Amygdala (tissue), 56 donors: ENCODE data around the gene MYO9A.
"Not testable (repeated sequence)": the region's sequence is repeated elsewhere in the genome, so short reads cannot be mapped to it uniquely, and the experiment has no call there.

Experiments
- DNase-seq, 56 donors: peaks; one replicate each; lab custom pipeline; 2025; lab: John Stamatoyannopoulos, UW

MYO9A gene

GRCh38 chr15:72092691-72093090, 25.3 kb downstream of the MYO9A start:
- DNase-seq: no peak

- no peak for DNase-seq
These were observed 25.9 kb downstream of the MYO9A start for GRCh38 chr15:72092006-72092405.

DNA sequence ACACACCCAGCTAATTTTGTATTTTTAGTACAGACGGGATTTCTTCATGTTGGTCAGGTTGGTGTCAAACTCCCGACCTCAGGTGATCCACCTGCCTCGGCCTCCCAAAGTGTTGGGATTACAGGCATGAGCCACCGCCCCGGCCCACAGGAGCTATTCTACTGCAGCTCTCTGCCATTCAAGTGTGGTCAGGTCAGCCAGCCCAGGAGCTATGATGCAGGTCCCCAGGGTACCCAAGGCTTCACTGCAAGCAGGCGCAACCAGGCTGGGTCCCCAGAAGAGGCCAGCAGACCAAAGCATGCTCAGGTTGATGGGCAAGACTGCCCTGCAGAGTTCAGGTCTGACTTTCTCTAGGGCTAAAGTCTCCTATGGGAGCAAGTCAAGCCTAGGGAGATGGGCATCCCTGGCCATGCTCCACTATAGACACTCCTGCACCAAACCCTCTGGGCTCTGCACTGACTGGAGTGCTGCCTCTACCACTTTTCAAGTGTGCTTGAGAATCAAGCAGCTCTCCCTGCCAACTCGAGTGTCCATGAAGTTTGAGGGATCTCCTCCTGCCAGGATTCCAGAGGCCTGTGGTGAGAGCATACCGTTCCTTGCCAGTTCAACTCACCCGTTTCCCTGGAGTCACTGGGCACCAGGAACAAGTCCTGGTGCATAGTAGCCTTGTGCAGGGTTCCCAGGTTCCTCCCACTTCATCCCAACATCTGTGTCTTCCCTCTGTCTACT, 30.9 kb downstream of the MYO9A start:
- no peak for DNase-seq

DNA sequence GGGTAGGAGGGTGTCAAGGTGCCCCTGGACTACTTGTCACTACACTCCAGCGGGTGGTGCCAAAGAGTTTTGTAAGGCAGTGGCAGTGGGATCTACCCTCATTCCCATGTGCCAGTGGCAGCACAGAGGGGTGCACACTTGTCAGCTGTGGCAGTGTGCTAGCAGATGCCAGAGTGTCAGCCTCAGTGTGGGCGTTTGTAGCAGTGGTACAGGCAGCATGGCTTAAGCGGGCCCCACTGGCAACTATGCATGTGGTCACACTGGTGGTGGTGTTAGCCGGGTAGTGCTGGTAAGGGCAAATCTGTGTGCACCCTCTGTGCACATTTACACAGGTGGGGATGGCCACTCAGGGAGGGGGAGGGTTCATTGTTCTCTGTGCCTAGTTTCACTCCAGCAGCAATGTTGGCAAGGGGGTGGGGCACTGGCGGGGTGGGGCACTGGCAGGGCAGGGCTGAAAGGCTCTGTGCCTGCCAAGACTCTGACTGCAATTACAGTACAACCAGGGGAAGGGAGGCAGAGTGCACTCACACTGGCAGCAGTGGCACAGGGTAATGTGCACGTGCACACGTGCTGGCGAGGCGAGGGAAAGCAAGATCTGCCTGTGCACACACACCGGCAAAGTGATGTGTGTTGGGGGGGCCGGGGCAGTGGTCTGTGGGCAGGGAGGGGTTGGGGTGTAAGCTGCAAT, 31.8 kb downstream of the MYO9A start:
- no peak for DNase-seq

- DNase-seq: no peak
These were observed 35.8 kb downstream of the MYO9A start for GRCh38 chr15:72082176-72082575.

DNA sequence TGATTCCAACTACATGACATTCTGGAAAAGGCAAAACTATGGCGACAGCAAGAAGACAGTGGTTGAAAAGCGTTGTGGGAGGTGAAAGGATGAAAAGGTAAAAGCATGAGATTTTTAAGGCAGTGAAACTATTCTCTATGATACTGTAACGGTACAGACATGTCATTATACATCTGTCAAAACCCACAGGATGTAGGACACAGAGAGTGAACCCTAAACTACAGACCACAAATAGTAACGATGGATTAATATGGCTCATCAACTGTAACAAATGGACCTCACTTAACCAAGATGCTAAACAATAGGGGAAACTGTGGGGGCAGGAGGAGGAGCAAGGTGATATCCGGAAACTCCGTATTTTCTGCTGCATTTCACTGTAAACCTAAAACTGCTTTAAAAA, 39.1 kb downstream of the MYO9A start:
- no peak for DNase-seq

DNA sequence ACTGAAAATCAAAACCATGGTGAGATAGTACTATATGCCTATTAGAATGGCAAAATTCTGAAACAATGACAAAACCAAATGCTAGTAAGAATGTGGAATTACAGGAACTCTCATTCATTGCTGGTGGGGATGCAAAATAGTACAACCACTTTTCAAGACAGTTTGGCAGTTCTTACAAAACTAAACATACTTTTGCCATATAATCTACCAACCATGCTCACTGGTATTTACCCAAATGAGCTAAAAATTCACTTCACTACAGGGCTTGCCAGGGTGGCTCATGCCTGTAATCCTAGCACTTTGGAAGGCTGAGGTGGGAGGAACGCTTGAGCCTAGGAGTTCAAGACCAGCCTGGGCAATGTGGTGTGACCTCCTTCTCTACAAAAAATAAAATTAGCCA, 40.0 kb downstream of the MYO9A start:
- no peak for DNase-seq

GRCh38 chr15:72074335-72075060, 43.5 kb downstream of the MYO9A start:
- no peak for DNase-seq

- DNase-seq: not testable (repeated sequence)
These were observed 46.5 kb downstream of the MYO9A start for GRCh38 chr15:72071448-72071825.

DNA sequence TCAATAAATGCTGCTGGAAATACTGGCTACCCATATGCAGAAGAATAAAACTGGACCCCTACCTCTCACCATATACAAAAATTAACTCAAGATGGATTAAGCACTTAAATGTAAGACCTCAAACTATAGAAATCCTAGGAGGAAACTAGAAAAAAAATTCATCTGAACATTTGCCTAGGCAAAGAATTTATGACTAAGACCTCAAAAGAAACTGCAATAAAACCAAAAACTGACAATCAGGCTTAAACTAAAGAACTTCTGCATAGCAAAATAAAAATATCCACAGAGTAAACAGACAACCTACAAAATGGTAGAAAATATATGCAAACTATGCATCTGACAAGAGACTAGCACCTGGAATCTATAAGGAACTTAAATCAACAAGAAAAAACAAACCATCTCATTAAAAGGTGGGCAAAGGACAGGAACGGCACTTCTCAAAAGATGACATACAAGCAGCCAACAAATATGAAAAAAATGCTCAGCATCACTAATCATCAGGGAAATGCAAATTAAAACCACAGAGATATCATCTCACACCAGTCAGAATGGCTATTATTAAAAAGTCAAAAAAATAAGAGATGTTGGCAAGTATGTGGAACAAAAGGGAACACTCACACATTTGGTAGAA, 47.0 kb downstream of the MYO9A start:
- DNase-seq: no peak

GRCh38 chr15:72068856-72069255, 49.1 kb downstream of the MYO9A start:
- DNase-seq: no peak

DNA sequence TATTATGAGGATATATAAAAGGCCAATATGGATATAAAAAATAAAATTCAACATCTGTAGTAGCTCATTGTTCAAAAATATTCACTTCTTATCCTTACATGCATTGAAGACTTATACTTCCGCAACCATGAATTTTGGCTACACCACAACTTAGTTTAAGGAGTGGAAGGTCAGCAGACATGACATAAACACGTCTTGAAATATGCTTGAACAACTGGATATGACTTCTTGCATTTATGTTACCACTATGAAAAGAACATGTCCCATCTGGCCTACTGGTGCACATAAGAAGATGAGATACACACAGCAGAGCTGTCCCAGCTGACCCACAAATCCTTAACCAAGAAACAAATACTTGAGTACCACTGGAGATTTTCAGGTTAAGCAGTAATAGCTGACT, 52.1 kb downstream of the MYO9A start:
- no peak for DNase-seq

DNA sequence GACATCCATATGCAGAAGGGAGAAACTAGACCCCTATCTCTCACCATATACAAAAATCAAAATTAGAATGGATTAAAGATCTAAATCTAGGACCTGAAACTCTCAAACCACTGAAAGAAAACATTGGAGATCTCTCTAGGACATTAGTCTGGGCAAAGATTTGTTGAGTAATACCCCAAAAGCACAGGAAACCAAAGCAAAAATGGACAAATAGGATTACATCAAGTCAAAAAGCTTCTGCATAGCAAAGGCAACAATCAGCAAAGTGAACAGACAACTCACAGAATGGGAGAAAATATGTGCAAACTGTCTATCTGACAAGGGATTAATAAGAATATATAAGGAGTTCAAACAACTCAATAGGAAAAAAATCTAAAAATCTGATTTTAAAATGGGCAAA, 54.8 kb downstream of the MYO9A start:
- DNase-seq: no peak

GRCh38 chr15:72062319-72062718, 55.6 kb downstream of the MYO9A start:
- no peak for DNase-seq

- DNase-seq: no peak
These were observed 57.2 kb downstream of the MYO9A start for GRCh38 chr15:72060687-72061250.

DNA sequence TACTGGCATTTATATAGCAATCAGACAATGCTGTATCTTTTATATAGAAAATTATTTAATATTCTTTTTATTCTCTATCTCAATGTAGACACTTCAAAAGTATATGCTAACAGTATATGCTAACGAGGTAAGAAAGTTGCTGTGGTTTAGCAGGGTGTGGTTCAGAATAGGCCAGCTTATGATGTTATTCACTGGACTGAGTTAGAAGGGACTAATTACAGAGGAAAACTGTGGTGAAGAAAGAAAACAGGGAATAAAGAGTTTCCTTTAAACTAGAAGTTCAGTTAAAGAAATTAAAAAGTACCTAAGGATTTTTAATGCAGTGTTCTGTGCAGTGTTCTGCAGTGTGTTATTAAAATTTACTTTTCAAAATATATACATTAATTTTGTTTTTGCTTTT, 59.4 kb downstream of the MYO9A start:
- no peak for DNase-seq

DNA sequence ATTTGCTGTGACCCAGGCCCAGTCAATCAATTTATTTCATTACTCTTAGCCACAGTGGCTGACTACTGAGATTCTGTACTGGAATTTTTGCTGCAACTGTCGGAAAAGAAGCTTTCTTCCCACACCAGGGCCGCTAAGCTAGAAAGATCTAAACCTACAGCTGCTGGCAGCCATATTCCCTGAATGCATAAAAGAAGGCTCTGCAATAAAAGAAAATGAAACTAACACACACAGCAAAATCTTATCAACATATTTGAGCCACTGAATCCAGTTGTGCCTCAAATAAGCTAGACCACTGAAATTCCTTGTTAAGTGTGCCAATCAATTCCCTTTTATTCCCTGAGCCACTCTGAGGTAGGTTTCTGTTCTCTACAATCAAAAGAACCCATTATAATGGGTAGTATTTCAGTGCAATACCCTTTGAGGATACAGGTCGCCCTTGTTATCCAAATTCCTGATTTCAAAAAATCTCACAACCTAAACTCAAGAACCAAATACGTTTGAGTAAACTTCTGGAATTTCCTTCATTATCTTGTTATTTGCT, 60.3 kb downstream of the MYO9A start:
- DNase-seq: no peak

GRCh38 chr15:72056217-72056616, 61.7 kb downstream of the MYO9A start:
- not testable (repeated sequence) for DNase-seq

DNA sequence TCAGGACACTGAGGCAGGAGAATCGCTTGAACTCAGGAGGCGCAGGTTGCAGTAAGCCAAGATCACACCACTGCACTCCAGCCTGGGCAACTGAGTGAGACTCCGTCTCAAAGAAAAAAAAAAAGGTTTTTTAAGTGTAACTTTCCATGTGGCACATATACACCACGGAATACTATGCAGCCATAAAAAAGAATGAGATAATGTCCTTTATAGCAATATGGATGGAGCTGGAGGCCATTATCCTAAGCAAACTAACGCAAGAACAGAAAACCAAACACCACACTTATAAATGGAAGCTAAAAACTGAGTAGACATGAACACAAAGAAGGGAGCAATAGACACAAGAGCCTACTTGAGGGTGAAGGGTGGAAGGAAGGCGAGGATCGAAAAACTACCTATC, 64.7 kb downstream of the MYO9A start:
- not testable (repeated sequence) for DNase-seq

DNA sequence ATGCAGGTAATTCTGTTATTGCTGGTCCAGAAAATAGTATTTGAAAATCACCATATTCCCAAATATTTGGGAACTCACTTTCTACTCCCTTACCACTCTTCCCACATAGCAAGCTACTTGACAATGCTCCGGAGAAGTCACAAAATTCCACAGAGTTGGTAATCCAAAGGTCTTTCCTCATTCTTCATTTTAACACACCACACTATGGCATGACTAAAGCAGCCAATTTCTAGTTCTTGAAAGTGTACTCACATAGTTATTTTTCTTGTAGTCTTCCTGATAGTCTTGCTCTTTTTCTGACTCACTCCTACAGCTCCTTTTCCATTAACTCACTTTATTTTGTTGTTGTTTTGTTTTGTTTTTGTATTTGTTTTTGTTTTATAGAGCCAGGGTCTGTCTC, 67.2 kb downstream of the MYO9A start:
- DNase-seq: no peak

DNA sequence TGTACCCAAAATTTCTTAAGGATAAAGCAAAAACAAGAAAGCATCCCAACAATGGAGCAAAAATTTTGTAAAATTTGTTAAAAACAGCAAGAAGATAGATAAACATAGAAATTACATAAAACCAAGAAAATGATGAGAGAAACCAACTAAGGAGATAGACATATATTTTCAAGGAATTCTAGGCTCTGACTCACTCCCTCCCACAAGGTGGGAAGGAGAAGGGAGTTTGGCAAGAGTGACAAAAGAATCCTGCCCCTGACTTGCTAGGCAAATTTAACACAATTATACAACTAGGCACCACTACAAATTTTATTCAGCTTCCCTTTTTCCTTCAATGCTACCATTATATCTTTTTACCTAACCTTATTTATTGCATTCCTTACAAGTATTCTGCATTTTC, 70.9 kb downstream of the MYO9A start:
- DNase-seq: no peak
